NCI-H1930 (cell line): ENCODE data around the gene BMF.

Experiments
- DNase-seq, 2 experiments: peaks; one replicate each; lab custom pipeline; 2025; lab: John Stamatoyannopoulos, UW

Gene BMF

DNA sequence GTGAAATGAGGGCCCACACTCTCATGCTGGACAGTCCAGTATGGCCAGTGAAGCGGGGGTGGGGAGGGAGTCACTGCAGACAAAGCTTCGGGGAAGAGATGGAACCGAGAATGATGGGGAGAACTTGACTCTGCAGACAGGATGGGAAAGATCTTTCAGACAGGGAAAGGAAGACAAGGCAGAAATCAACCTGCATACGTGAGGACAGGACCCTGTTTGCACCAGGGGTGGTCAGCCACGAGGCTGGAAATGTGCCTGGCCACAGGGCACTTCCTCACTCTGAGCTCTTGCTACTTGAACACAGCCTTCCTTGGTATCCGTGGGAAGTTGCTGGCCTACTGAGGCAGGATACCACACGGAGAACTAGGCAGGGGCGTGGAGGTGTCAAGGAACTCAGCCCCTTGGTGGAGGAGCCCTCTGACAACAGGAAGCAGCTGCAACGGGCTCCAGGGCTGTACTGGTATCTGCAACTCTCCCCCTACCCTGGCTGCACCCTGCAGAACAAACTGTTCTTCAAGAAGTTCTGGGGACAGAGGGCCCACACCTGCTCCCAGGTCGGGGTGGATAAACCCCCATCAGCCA, 60.4 kb downstream of the BMF start:
- DNase-seq, result no peak

DNA sequence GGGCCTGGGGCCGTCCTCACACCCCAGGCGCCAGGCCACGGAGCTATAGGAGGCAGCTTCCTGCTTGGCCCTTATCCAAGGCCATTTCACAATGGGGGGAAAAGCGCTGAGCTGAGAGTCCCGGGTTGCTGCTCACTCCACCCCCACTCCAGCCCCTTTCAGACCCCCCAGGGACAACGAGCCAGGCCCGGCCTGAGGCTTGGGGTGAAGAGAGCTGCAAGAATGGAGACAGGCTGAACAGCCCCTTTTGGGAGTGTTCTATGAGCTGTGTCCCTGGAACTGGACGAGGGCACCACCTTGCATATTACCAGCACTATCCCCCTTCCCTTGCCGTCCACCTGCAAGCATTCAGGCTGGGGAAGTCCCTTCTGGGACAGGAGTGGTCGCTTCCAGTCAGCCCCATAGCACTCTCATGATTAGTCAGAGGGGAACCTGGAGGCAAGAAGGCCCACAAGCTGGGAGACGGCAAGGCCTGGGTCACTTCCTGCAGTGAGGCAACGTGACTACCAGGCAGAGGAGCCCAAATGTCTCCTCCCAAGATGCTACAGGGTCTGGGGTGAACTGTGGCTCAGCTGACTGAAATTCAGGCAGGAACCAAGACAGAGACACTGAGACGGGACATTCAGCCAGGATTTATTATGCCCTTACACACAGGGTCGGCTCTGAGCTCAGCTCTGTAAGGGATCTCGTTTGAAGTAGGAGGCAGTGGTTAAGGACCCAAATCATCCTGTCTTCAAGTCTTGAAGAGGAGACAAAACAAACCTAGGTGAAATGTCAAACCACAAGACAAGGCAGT, 61.1 kb downstream of the BMF start:
- DNase-seq, result no peak

DNA sequence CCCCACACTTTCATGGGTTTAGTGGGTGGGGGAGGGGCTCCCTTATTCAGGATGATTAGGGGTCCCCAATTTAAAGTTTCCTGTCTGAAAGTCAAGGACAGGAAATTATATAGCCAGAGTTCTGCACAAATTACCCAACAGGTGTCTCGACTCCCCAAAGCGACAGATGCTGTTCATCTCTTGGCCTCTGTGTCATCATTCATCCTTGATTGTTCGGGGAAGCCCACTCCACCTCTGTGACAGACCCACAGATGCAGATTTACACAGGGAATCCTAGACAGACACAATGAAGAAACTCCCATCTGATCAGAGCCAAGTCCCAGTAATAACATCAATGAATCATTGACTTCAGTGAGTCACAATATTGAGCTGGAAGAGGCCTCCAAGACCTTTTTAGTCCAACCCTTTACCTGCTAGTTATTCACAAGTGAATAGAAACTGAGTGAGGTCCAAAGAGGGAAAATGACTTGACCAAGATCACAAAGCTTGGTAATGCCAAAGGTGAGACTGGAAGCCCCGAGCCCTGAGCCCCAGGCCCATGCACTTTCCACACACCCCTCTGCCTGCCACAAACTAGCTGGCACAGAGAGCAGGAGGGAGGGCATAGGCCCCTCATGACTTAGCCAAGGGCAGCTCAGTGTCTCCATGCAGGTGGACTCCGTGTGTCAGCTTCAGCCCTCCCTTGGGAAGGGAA, 61.8 kb downstream of the BMF start:
- DNase-seq, result no peak

GRCh38 chr15:40045572-40046217, 63.0 kb downstream of the BMF start:
- no peak for DNase-seq

DNA sequence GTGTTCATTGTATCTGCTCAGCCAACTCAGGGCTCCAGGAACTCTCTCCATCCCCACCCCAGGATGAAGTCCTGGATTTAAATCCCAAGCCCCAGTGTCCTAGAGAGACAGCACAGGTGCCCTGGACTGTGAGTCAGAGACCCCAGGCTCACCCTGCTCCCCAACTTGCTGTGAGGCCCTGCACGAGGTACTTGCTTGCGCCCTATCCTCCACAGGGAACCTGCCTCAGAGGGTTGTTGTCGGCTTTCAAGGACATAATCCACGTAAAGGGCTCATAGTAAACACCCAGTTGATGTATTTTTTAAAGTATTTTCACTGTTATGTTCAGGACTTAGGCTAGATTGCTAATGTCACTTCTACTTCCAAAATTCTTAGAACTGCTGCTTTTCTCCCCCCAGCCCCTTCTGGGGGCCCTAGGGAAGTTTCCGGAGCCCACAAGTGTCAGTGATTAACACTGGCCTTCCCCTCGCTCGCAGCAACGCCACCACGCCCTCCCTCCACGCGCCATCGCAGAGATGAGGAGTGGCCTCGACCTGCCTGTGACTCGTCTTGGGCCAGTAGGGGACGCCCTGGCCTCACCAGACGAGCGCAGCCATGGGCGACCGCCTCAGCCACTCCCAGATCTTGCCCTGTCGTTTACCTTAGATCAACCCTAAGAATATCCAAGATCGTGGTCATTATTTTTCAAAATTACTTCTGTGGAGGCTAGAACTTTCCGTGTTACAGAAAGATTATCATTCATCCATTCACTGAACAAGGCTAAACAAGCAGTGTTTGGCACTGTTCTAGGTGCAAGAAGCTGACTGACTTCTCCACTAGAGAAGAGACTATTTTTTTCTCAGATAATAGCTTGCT, 63.7 kb downstream of the BMF start:
- peak; percentile 16 to 55 for DNase-seq

- no peak for DNase-seq
Observed at GRCh38 chr15:40043927-40044716, 64.6 kb downstream of the BMF start.

- no peak for DNase-seq
Observed at GRCh38 chr15:40042791-40043320, 65.8 kb downstream of the BMF start.

- DNase-seq, result no peak
Observed at GRCh38 chr15:40040770-40041169, 67.9 kb downstream of the BMF start.

GRCh38 chr15:40040293-40040635, 68.4 kb downstream of the BMF start:
- no peak for DNase-seq

- DNase-seq, result peak; percentile 74 to 77
Observed at GRCh38 chr15:40038638-40039543, 69.8 kb downstream of the BMF start, which contains the start of gene SRP14. TSS of gene SRP14 (minus strand) at chr15:40039181. CDS start at chr15:40039116, 65 bp downstream.

DNA sequence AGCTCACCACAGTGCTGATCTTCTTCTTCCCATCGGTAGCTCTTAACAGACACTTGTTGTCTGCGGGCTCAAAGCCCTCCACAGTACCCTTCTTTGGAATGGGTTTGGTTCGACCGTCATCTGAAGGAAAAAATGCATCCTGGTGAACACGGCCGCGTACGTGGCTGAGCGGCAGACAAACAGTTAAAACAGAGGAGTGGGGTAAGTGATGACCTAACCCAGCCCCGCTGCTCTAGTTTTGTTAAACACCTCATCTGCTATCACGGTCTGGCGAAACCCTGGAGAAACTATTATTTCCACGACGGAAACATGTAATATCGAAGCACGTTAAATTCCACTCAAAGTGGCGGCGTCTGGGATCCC, 70.4 kb downstream of the BMF start:
- no peak for DNase-seq
